Heart left ventricle (tissue), 16 donors: Measurements from ENCODE around the gene CDC7. TPM values are rescaled to one million over a fixed set of nuclear protein-coding genes. Genes with fewer than 3 reads are reported as not detected.
A peak's percentile ranks its signal among the peaks of the same experiment; 100 is the strongest.
"Not testable (repeated sequence)": the region's sequence is repeated elsewhere in the genome, so short reads cannot be mapped to it uniquely, and the experiment has no call there.

ENCODE experiments used
- ATAC-seq, 4 donors: fragments of 200-7000 bp; cut with Tn5 transposase; one replicate each; pipeline ENCODE4 v1.9.1; 2020 to 2022; ENCODE audit warnings: moderate library complexity in 4 of 4, mild to moderate bottlenecking in 3 of 4, moderate number of reproducible peaks in 1 of 4
- DNase-seq, 5 donors: peaks; one replicate each; pipeline ENCODE4 v3.0.0-alpha.2; 2020
- H3K27ac ChIP-seq, 12 donors: fragments of 200-600 bp; sonication (generic) in 4 of 12; one replicate each; pipeline versions ENCODE4 v1.5.0 to v1.8.0; 2016 to 2022; ENCODE audit warnings: mild to moderate bottlenecking in 2 of 12
- H3K27me3 ChIP-seq, 9 donors: fragments of 200-600 bp; sonication (generic) in 2 of 9; one replicate each; pipeline versions ENCODE4 v1.5.1 to v1.8.0; 2016 to 2022; ENCODE audit warnings: mild to moderate bottlenecking in 3 of 9
- H3K36me3 ChIP-seq, 9 donors: fragments of 200-600 bp; sonication (generic) in 2 of 9; one replicate each; pipeline versions ENCODE4 v1.5.0 to v1.8.0; 2018 to 2022; ENCODE audit warnings: mild to moderate bottlenecking in 2 of 9
- H3K4me1 ChIP-seq, 12 donors: fragments of 200-600 bp; sonication (generic) in 4 of 12; one replicate each; pipeline versions ENCODE4 v1.5.0 to v1.8.0; 2016 to 2022; ENCODE audit warnings: mild to moderate bottlenecking in 3 of 12
- H3K4me3 ChIP-seq, 12 donors: fragments of 200-600 bp; sonication (generic) in 4 of 12; one replicate each; pipeline versions ENCODE4 v1.5.0 to v1.8.0; 2017 to 2022; ENCODE audit warnings: mild to moderate bottlenecking in 9 of 12, moderate library complexity in 4 of 12
- H3K9me3 ChIP-seq, 12 donors: fragments of 200-600 bp; sonication (generic) in 4 of 12; one replicate each; pipeline versions ENCODE4 v1.5.0 to v1.8.0; 2016 to 2022; ENCODE audit warnings: mild to moderate bottlenecking in 1 of 12
- POLR2A ChIP-seq, 2 donors: fragments of 450-650 bp; IDR thresholded peaks; one replicate each; pipeline ENCODE4 v1.6.1; 2017; ENCODE audit warnings: antibody characterized with exemption in 2 of 2, mild to moderate bottlenecking in 2 of 2, moderate library complexity in 2 of 2
- WGBS, 4 donors: extraction: QIAGEN DNeasy Blood & Tissue Kit in 2 of 4; methylation state at CpG; one replicate each; pipeline versions ENCODE4 v1.1.5 to v1.1.7; 2013 to 2018; 5-methylcytosine and 5-hydroxymethylcytosine counted together
- intact Hi-C, 10 donors: fragments of 100-400 bp; cut with DNase I; formaldehyde crosslinking; loops; one replicate each; pipeline versions ENCODE4 v1.11.1 to v1.14.2; 2022
- polyA plus RNA-seq, 2 donors: library from polyadenylated mRNA; stranded (reverse); fragments of 200-250 nt; gene quantifications; one replicate each; pipeline ENCODE4 v1.2.3, GENCODE V29; 2013
- total RNA-seq, 9 donors: library from RNA; depleted of rRNA in 2 of 9; stranded (reverse); fragments of >200 nt in 2 of 9; fragmentation: NEBNext Ultra II Directional in 3 of 9; extraction: Animal tissue kit (Norgen Biotek cat#: 25700) in 3 of 9; gene quantifications; one replicate each; pipeline versions ENCODE4 v1.1.0 to v1.2.4, GENCODE V29; 2016 to 2023
- TF ChIP-seq, protein P1 (sequence below), 12 donors: fragments of 200-600 bp; sonication (generic) in 4 of 12; IDR thresholded peaks; one replicate each; pipeline versions ENCODE4 v1.5.0 to v1.8.0; 2018 to 2022; ENCODE audit warnings: antibody characterized with exemption in 12 of 12, mild to moderate bottlenecking in 5 of 12
- donor health status: ischemic (EF 13 %, LVEDD 7.1; RV severe dilation, severe dysfunction).
- donor health status: healthy with polysubstance abuse.
- donor health status: DM: no; HTN: yes; CAD: no.
- donor health status: DM: no; HTN: no; CAD: no.
- donor health status: ischemic (EF 25% LVEDD 6.9; RV normal size, moderate dysfunction).
- donor health status: ischemic (EF 25% LVEDD 5.7; RV mildly dilated, moderate dysfunction).
- donor health status: healthy.
- donor health status: DM: yes; HTN: yes; CAD: no.
- donor health status: ischemic (EF 35%, LVEDD 5.7; RV mildly dilated, moderate dysfunction).
- donor health status: nonischemic (EF 11% LVEDD 7.7; RV severe dilation, severe dysfunction).
- donor health status: DM: yes; HTN: yes; CAD: no.
- donor health status: PGD.
- donor health status: ischemic (EF 29% LVEDD 5.4; RV normal size, mild dysfunction).
- donor health status: nonischemic (EF 23%, LVEDD 6.1; RV moderate dilation, normal function).

Gene CDC7
- total and polyA plus RNA-seq, 11 donors, result 0.30 to 6.3 (median 0.97) TPM

GRCh38 chr1:91513160-91513559, 12.5 kb downstream of the CDC7 start:
- H3K4me1 ChIP-seq, result no peaks in the 10 kb centered on the region
- H3K27me3 ChIP-seq, result no peaks in the 10 kb centered on the region
- intact Hi-C loops, result loop anchor here (1.0 to 10.0 kb wide), 11 partner anchors 192 to 784 kb away; partner anchors contain the start of genes GLMN (in 4 of the 10), RPAP2 (in 4 of the 10) and TGFBR3 (in 1 of the 10)
- TF ChIP-seq, protein P1, sequence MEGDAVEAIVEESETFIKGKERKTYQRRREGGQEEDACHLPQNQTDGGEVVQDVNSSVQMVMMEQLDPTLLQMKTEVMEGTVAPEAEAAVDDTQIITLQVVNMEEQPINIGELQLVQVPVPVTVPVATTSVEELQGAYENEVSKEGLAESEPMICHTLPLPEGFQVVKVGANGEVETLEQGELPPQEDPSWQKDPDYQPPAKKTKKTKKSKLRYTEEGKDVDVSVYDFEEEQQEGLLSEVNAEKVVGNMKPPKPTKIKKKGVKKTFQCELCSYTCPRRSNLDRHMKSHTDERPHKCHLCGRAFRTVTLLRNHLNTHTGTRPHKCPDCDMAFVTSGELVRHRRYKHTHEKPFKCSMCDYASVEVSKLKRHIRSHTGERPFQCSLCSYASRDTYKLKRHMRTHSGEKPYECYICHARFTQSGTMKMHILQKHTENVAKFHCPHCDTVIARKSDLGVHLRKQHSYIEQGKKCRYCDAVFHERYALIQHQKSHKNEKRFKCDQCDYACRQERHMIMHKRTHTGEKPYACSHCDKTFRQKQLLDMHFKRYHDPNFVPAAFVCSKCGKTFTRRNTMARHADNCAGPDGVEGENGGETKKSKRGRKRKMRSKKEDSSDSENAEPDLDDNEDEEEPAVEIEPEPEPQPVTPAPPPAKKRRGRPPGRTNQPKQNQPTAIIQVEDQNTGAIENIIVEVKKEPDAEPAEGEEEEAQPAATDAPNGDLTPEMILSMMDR (IDR thresholded peaks at IDR 0.05), result peak; percentile 12 to 67 (median 55)
- TF ChIP-seq POLR2A (IDR thresholded peaks at IDR 0.05), result no peak
- 27 to 40% (median 37%) methylated on average over 2 of the region's 2 CpGs for WGBS, 4 donors
- peaks cover 0 to 56% (median 0%) of the 10 kb centered on the region in 9 donors for H3K36me3 ChIP-seq
- no peaks in the 10 kb centered on the region for H3K9me3 ChIP-seq
- no peak overlapping the region for H3K4me3 ChIP-seq
- no peak overlapping the region for H3K27ac ChIP-seq
- DNase-seq, result no peak
- no peak for ATAC-seq

DNA sequence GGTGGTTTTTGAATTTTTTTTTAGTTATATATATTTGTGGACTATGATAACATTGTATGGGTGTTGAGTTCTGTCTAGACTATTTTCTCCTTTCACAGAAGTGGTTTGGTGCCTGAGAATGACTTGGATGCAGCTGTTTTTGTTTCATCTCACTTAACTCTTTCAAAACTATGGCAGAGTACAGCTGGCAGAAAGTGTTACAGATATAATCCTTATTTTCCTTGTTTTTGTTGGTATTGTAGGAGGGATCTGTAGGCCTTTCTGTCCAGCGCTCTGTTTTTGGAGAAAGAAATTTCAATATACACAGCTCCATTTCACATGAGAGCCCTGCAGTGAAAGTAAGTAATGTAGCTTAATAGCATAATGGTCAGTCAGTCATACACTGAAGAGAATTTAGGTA, 13.1 kb downstream of the CDC7 start:
- H3K27me3 ChIP-seq, result no peaks in the 10 kb centered on the region
- intact Hi-C loops, result loop anchor here (1.0 to 10.0 kb wide), 11 partner anchors 191 to 784 kb away; partner anchors contain the start of genes GLMN (in 4 of the 10), RPAP2 (in 4 of the 10) and TGFBR3 (in 1 of the 10)
- no peaks in the 10 kb centered on the region for H3K4me1 ChIP-seq
- no peak overlapping the region for H3K27ac ChIP-seq
- 92 to 98% (median 98%) methylated on average over 1 of the region's 1 CpG for WGBS, 4 donors
- H3K9me3 ChIP-seq, result no peaks in the 10 kb centered on the region
- no peak overlapping the region for H3K4me3 ChIP-seq
- DNase-seq, result no peak
- ATAC-seq, result no peak
- TF ChIP-seq, protein P1 (IDR thresholded peaks at IDR 0.05), result no peak
- TF ChIP-seq POLR2A (IDR thresholded peaks at IDR 0.05), result no peak
- peaks cover 0 to 51% (median 0%) of the 10 kb centered on the region in 9 donors for H3K36me3 ChIP-seq

DNA sequence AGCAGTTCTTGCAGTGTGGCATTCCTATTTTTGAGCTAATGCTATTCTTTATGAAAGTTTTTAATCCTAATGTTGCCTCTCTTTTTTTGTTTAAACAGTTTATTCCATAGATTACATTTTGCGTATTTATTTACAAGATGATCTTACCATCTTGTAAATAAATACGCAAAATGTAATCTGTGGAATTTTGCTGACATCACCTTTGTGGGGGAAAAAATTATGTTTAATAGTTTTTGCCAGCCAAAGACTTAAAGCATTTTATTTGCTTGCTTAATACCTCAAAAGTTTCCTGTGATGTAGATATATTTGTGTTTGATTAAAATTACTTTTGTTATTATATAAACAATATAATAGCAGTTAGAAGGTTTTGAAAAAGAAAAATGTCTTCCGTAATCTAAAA, 15.3 kb downstream of the CDC7 start:
- intact Hi-C loops, result loop anchor here in 4 of 10 donors (10.0 kb wide), 2 partner anchors 189 to 779 kb away; partner anchors contain the start of genes GLMN (in 3 of the 4) and RPAP2 (in 3 of the 4)
- H3K4me1 ChIP-seq, result no peaks in the 10 kb centered on the region
- no peak for DNase-seq
- H3K9me3 ChIP-seq, result no peaks in the 10 kb centered on the region
- H3K27ac ChIP-seq, result no peak overlapping the region
- no peak overlapping the region for H3K4me3 ChIP-seq
- no peak for ATAC-seq
- TF ChIP-seq POLR2A (IDR thresholded peaks at IDR 0.05), result no peak
- TF ChIP-seq, protein P1 (IDR thresholded peaks at IDR 0.05), result no peak
- WGBS, 4 donors, result 96 to 98% (median 98%) methylated on average over 3 of the region's 3 CpGs
- H3K36me3 ChIP-seq, result peaks cover 0 to 37% (median 0%) of the 10 kb centered on the region in 9 donors
- no peaks in the 10 kb centered on the region for H3K27me3 ChIP-seq

DNA sequence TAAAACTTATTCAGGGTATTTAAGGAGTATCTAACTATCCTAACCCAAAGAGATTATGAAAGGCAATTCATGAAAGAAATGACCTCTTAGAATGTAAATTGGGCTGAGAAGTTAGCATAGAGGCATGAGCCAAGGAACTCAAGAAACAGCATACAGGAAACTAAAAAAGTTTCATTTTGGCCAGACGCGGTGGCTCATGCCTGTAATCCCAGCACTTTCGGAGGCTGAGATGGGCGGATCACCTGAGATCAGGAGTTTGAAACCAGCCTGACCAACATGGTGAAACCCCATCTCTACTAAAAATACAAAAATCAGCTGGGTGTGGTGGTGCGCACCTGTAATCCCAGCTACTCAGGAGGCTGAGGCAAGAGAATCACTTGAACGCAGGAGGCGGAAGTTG, 16.0 kb downstream of the CDC7 start:
- WGBS, 4 donors, result 91 to 97% (median 94%) methylated on average over 7 of the region's 7 CpGs
- H3K27ac ChIP-seq, DNase-seq, H3K4me1 ChIP-seq, ATAC-seq, H3K4me3 ChIP-seq, H3K9me3 ChIP-seq, H3K27me3 ChIP-seq: not testable (repeated sequence)
- intact Hi-C loops, result loop anchor here in 4 of 10 donors (10.0 kb wide), 2 partner anchors 188 to 778 kb away; partner anchors contain the start of genes GLMN (in 3 of the 4) and RPAP2 (in 3 of the 4)
- peaks cover 0 to 37% (median 0%) of the 10 kb centered on the region in 9 donors for H3K36me3 ChIP-seq
